Heart left ventricle (tissue), 16 donors: ENCODE measurements around the gene NKX2-3. TPM values are rescaled to one million over a fixed set of nuclear protein-coding genes. Genes with fewer than 3 reads are reported as not detected.

Source experiments
- ATAC-seq, 4 donors: fragments of 200-7000 bp; cut with Tn5 transposase; one replicate each; pipeline ENCODE4 v1.9.1; 2020 to 2022; ENCODE audit warnings: moderate library complexity in 4 of 4, mild to moderate bottlenecking in 3 of 4, moderate number of reproducible peaks in 1 of 4
- DNase-seq, 5 donors: peaks; one replicate each; pipeline ENCODE4 v3.0.0-alpha.2; 2020
- H3K27ac ChIP-seq, 12 donors: fragments of 200-600 bp; sonication (generic) in 4 of 12; one replicate each; pipeline versions ENCODE4 v1.5.0 to v1.8.0; 2016 to 2022; ENCODE audit warnings: mild to moderate bottlenecking in 2 of 12
- H3K27me3 ChIP-seq, 9 donors: fragments of 200-600 bp; sonication (generic) in 2 of 9; one replicate each; pipeline versions ENCODE4 v1.5.1 to v1.8.0; 2016 to 2022; ENCODE audit warnings: mild to moderate bottlenecking in 3 of 9
- H3K36me3 ChIP-seq, 9 donors: fragments of 200-600 bp; sonication (generic) in 2 of 9; one replicate each; pipeline versions ENCODE4 v1.5.0 to v1.8.0; 2018 to 2022; ENCODE audit warnings: mild to moderate bottlenecking in 2 of 9
- H3K4me1 ChIP-seq, 12 donors: fragments of 200-600 bp; sonication (generic) in 4 of 12; one replicate each; pipeline versions ENCODE4 v1.5.0 to v1.8.0; 2016 to 2022; ENCODE audit warnings: mild to moderate bottlenecking in 3 of 12
- H3K4me3 ChIP-seq, 12 donors: fragments of 200-600 bp; sonication (generic) in 4 of 12; one replicate each; pipeline versions ENCODE4 v1.5.0 to v1.8.0; 2017 to 2022; ENCODE audit warnings: mild to moderate bottlenecking in 9 of 12, moderate library complexity in 4 of 12
- H3K9me3 ChIP-seq, 12 donors: fragments of 200-600 bp; sonication (generic) in 4 of 12; one replicate each; pipeline versions ENCODE4 v1.5.0 to v1.8.0; 2016 to 2022; ENCODE audit warnings: mild to moderate bottlenecking in 1 of 12
- POLR2A ChIP-seq, 2 donors: fragments of 450-650 bp; IDR thresholded peaks; one replicate each; pipeline ENCODE4 v1.6.1; 2017; ENCODE audit warnings: antibody characterized with exemption in 2 of 2, mild to moderate bottlenecking in 2 of 2, moderate library complexity in 2 of 2
- WGBS, 4 donors: extraction: QIAGEN DNeasy Blood & Tissue Kit in 2 of 4; methylation state at CpG; one replicate each; pipeline versions ENCODE4 v1.1.5 to v1.1.7; 2013 to 2018; 5-methylcytosine and 5-hydroxymethylcytosine counted together
- intact Hi-C, 10 donors: fragments of 100-400 bp; cut with DNase I; formaldehyde crosslinking; loops; one replicate each; pipeline versions ENCODE4 v1.11.1 to v1.14.2; 2022
- polyA plus RNA-seq, 2 donors: library from polyadenylated mRNA; stranded (reverse); fragments of 200-250 nt; gene quantifications; one replicate each; pipeline ENCODE4 v1.2.3, GENCODE V29; 2013
- total RNA-seq, 9 donors: library from RNA; depleted of rRNA in 2 of 9; stranded (reverse); fragments of >200 nt in 2 of 9; fragmentation: NEBNext Ultra II Directional in 3 of 9; extraction: Animal tissue kit (Norgen Biotek cat#: 25700) in 3 of 9; gene quantifications; one replicate each; pipeline versions ENCODE4 v1.1.0 to v1.2.4, GENCODE V29; 2016 to 2023
- TF ChIP-seq, protein P1 (sequence below), 12 donors: fragments of 200-600 bp; sonication (generic) in 4 of 12; IDR thresholded peaks; one replicate each; pipeline versions ENCODE4 v1.5.0 to v1.8.0; 2018 to 2022; ENCODE audit warnings: antibody characterized with exemption in 12 of 12, mild to moderate bottlenecking in 5 of 12
- donor health status: ischemic (EF 13 %, LVEDD 7.1; RV severe dilation, severe dysfunction).
- donor health status: healthy with polysubstance abuse.
- donor health status: DM: no; HTN: yes; CAD: no.
- donor health status: DM: no; HTN: no; CAD: no.
- donor health status: ischemic (EF 25% LVEDD 6.9; RV normal size, moderate dysfunction).
- donor health status: ischemic (EF 25% LVEDD 5.7; RV mildly dilated, moderate dysfunction).
- donor health status: healthy.
- donor health status: DM: yes; HTN: yes; CAD: no.
- donor health status: ischemic (EF 35%, LVEDD 5.7; RV mildly dilated, moderate dysfunction).
- donor health status: nonischemic (EF 11% LVEDD 7.7; RV severe dilation, severe dysfunction).
- donor health status: DM: yes; HTN: yes; CAD: no.
- donor health status: PGD.
- donor health status: ischemic (EF 29% LVEDD 5.4; RV normal size, mild dysfunction).
- donor health status: nonischemic (EF 23%, LVEDD 6.1; RV moderate dilation, normal function).

The NKX2-3 gene
- total and polyA plus RNA-seq, 11 donors, result not detected

DNA sequence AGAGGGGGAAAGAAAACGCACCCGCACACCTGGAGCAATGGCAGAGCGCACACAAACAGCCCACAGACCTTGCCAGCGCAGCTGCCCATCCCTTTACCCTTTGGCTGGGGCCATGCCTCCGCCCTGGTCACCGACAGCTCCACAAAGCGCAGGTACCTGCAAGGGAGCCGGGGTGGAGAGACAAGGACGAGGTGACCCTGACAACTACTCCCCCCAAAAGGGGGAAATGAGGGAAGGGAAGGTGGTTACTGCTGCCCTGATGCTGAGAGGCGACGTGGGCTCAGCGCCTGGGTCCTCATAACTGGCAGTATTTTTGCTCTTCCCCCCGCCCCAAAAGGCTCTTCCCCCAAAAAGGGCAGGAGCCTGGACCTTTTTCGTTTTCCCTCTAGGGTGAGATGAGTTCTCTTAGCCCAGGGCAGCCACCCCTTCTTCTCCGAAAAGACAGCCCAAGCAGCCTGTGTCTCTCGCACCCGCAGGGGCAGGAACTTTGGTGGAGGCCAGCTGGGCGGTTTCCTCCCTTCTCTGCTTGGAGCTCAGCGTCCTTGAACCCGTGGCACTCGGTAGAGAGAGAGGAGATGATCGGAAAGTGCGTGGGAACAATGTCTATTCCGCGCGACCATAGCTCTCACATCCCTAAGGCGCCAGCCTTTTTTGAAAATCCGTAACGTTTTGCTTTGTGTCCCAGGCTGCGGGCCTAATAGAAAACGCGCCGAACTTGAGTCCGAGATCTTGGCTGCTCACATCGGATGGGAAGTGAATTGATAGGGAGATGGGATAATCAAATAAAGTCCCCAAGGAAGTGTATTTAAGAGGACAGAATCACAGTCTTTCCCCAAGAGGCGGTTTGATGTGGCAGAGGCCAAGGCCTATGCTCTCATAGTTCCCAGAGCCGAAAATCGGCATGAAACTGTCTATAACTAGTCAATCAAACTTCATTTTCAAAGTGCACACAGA is 1.0 kb downstream of the NKX2-3 start:
- H3K27ac ChIP-seq, result peak overlapping the region in 1 of 12 donors; percentile 92
- 8 to 12% (median 8%) methylated on average over 37 to 38 of the region's 38 CpGs for WGBS, 4 donors
- no peak for ATAC-seq
- intact Hi-C loops, result no loop called here
- DNase-seq, result no peak
- peaks cover 84 to 100% (median 98%) of the 10 kb centered on the region in 9 donors for H3K27me3 ChIP-seq
- peaks cover 0 to 67% (median 24%) of the 10 kb centered on the region in 12 donors for H3K4me1 ChIP-seq
- H3K36me3 ChIP-seq, result no peaks in the 10 kb centered on the region
- TF ChIP-seq, protein P1, sequence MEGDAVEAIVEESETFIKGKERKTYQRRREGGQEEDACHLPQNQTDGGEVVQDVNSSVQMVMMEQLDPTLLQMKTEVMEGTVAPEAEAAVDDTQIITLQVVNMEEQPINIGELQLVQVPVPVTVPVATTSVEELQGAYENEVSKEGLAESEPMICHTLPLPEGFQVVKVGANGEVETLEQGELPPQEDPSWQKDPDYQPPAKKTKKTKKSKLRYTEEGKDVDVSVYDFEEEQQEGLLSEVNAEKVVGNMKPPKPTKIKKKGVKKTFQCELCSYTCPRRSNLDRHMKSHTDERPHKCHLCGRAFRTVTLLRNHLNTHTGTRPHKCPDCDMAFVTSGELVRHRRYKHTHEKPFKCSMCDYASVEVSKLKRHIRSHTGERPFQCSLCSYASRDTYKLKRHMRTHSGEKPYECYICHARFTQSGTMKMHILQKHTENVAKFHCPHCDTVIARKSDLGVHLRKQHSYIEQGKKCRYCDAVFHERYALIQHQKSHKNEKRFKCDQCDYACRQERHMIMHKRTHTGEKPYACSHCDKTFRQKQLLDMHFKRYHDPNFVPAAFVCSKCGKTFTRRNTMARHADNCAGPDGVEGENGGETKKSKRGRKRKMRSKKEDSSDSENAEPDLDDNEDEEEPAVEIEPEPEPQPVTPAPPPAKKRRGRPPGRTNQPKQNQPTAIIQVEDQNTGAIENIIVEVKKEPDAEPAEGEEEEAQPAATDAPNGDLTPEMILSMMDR (IDR thresholded peaks at IDR 0.05), result no peak
- TF ChIP-seq POLR2A (IDR thresholded peaks at IDR 0.05), result no peak
- no peak overlapping the region for H3K4me3 ChIP-seq
- H3K9me3 ChIP-seq, result no peaks in the 10 kb centered on the region

DNA sequence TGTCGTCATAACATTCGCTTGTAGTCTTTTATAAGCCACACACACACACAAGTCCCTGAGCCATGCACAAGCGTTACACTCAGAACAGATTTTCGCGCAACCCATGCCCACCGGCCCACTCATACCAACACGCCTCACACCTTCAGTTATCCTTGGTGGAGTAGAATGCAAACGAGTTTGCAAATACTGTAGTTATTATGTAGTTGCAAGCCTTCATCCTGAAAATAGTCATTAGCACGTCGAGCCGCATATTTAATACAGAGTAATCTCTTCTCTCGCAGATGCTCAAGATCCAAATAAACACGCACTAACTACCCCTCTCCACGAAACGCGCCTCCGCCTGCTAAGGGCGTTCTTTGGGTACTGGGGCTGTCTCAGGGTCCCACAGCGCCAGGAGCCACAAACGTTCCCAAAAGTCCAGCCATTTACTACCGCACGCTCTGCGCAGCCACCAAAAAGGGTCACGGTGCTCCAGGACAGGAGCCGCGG is 1.8 kb downstream of the NKX2-3 start:
- TF ChIP-seq, protein P1 (IDR thresholded peaks at IDR 0.05), result no peak
- TF ChIP-seq POLR2A (IDR thresholded peaks at IDR 0.05), result no peak
- intact Hi-C loops, result no loop called here
- Histone ChIP-seq H3K9me3 (no peaks in the 10 kb centered on the region), H3K36me3 (no peaks in the 10 kb centered on the region), H3K27me3 (peaks cover 86 to 100% (median 98%) of the 10 kb centered on the region in 9 donors), H3K4me3 (peak overlapping the region in 8 of 12 donors; percentile 3 to 42 (median 33)), H3K4me1 (peaks cover 0 to 66% (median 24%) of the 10 kb centered on the region in 12 donors), H3K27ac (peak overlapping the region in 1 of 12 donors; percentile 92)
- WGBS, 4 donors, result 10 to 14% (median 12%) methylated on average over 26 of the region's 26 CpGs
- no peak for ATAC-seq
- no peak for DNase-seq

DNA sequence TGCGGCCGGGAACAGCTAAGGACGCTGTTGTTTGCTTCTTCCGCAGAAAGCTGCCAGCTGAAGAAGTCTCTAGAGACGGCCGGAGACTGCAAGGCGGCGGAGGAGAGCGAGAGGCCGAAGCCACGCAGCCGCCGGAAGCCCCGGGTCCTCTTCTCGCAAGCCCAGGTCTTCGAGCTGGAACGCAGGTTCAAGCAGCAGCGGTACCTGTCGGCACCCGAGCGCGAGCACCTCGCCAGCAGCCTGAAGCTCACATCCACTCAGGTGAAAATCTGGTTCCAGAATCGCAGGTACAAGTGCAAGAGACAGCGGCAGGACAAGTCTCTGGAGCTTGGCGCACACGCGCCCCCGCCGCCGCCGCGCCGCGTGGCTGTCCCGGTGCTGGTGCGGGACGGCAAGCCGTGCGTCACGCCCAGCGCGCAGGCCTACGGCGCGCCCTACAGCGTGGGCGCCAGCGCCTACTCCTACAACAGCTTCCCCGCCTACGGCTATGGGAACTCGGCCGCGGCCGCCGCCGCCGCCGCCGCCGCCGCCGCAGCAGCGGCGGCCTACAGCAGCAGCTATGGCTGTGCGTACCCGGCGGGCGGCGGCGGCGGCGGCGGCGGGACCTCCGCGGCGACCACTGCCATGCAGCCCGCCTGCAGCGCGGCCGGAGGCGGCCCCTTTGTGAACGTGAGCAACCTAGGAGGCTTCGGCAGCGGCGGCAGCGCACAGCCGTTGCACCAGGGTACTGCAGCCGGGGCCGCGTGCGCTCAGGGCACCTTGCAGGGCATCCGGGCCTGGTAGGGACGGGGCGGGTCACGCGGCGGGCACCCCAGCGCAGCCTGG is 2.4 kb downstream of the NKX2-3 start:
- peak in 2 of 4 donors; percentile 40 to 47 for ATAC-seq
- H3K36me3 ChIP-seq, result no peaks in the 10 kb centered on the region

More for the DNA sequence above, 2.4 kb downstream of the NKX2-3 start:
- H3K27ac ChIP-seq, result peak overlapping the region in 1 of 12 donors; percentile 92
- H3K4me1 ChIP-seq, result peaks cover 0 to 61% (median 24%) of the 10 kb centered on the region in 12 donors
- H3K9me3 ChIP-seq, result no peaks in the 10 kb centered on the region
- intact Hi-C loops, result no loop called here
- 1 to 2% (median 1%) methylated on average over 33 to 100 of the region's 100 CpGs for WGBS, 4 donors
- DNase-seq, result no peak
- H3K27me3 ChIP-seq, result peaks cover 87 to 100% (median 98%) of the 10 kb centered on the region in 9 donors
- peak overlapping the region in 11 of 12 donors; percentile 16 to 42 (median 32) for H3K4me3 ChIP-seq
- TF ChIP-seq POLR2A (IDR thresholded peaks at IDR 0.05), result no peak
- TF ChIP-seq, protein P1 (IDR thresholded peaks at IDR 0.05), result no peak
